HEK293T (cell line): ENCODE data around the gene ZDHHC19.

ENCODE experiments used
- BHLHE40 ChIP-seq: fragments of 450-650 bp; IDR thresholded peaks from 2 replicates; pipeline ENCODE4 v1.6.1; 2016; ENCODE audit warnings: mild to moderate bottlenecking, moderate library complexity, borderline replicate concordance
- CTBP1 ChIP-seq: fragments of 450-650 bp; IDR thresholded peaks from 2 replicates; pipeline ENCODE4 v1.6.1; 2016; ENCODE audit warnings: borderline replicate concordance
- ELF4 ChIP-seq: fragments of 450-650 bp; IDR thresholded peaks from 2 replicates; pipeline ENCODE4 v1.6.1; 2017; ENCODE audit warnings: antibody characterized with exemption
- FOXK2 ChIP-seq: fragments of 450-650 bp; IDR thresholded peaks from 2 replicates; pipeline ENCODE4 v1.6.1; 2016; ENCODE audit warnings: mild to moderate bottlenecking
- FOXM1 ChIP-seq: fragments of 450-650 bp; IDR thresholded peaks from 2 replicates; pipeline ENCODE4 v1.6.1; 2017; ENCODE audit warnings: mild to moderate bottlenecking, borderline replicate concordance
- HDGF ChIP-seq: fragments of 450-650 bp; IDR thresholded peaks from 2 replicates; pipeline ENCODE4 v1.6.1; 2017; ENCODE audit warnings: antibody characterized with exemption, borderline replicate concordance
- L3MBTL2 ChIP-seq: fragments of 450-650 bp; conservative IDR thresholded peaks from 2 replicates; pipeline ENCODE4 v1.6.1; 2016; ENCODE audit warnings: mild to moderate bottlenecking
- LEF1 ChIP-seq: fragments of 450-650 bp; IDR thresholded peaks from 2 replicates; pipeline ENCODE4 v1.6.1; 2017; ENCODE audit warnings: mild to moderate bottlenecking, borderline replicate concordance
- PKNOX1 ChIP-seq: fragments of 450-650 bp; IDR thresholded peaks from 2 replicates; pipeline ENCODE4 v1.6.1; 2016
- SP1 ChIP-seq: fragments of 450-650 bp; IDR thresholded peaks from 2 replicates; pipeline ENCODE4 v1.6.1; 2017
- SUZ12 ChIP-seq: fragments of 450-650 bp; IDR thresholded peaks from 2 replicates; pipeline ENCODE4 v1.6.1; 2016; ENCODE audit warnings: mild to moderate bottlenecking
- TARDBP ChIP-seq: fragments of 450-650 bp; IDR thresholded peaks from 2 replicates; pipeline ENCODE4 v1.6.1; 2016
- ZNF384 ChIP-seq: fragments of 450-650 bp; IDR thresholded peaks from 2 replicates; pipeline ENCODE4 v1.6.1; 2016

- TF ChIP-seq BHLHE40 (no peak), HDGF (no peak), SP1 (no peak), PKNOX1 (no peak), FOXM1 (no peak), SUZ12 (no peak), ELF4 (no peak), ZNF384 (no peak), L3MBTL2 (no peak), CTBP1 (no peak), TARDBP (no peak), LEF1 (no peak), FOXK2 (no peak)
These were observed 40.7 kb upstream of the ZDHHC19 start for GRCh38 chr3:196251918-196252317.
